Measurements from ENCODE around the gene ACTR10. TPM values are rescaled to one million over a fixed set of nuclear protein-coding genes. Genes with fewer than 3 reads are reported as not detected.

ACTR10 gene
- total RNA-seq, 1 donor: 11.6 TPM

- DNase-seq (ENCODE audit: low read depth in 2 of 3, low spot score in 2 of 3): no peak
These were observed 78.2 kb downstream of the ACTR10 start for GRCh38 chr14:58278177-58278576.

DNA sequence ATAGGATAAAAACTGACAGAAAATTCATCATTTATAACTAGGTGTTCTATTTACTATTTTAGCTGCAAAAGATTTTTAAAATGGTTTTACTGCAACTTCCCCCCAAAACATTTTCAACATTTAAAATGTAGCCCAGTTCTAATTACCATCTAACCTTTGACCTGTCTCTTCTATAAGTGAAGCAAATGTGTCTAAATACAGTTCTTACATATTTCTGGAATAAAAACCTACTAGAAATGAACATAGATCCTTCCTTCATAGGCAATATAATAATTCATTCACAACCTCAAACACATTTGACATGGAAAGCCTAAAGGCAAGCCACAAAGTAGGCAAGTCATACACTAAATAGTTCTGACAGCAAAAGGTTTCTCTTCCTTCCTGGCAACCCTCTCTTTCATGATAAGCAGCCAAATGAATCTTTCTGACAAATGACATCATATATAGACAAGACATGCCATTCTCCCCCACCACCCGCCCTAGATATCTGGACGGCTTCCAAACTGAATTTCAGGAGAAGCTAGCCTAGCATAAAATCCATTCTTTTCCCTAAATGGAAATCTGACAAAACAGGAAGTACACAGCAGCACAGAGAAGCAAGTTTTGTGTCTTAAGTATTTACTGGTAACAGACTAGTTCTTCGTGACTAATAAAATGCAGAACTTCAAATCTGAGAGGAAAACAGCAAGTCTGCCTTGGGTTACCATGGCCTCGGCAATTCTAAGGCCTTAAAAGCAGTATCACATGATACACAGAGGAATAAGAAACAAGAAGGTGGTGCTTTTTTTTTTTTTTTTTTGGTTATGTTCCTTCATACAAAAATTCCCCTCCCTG is 81.2 kb downstream of the ACTR10 start:
- peak; percentile 21 to 91 (median 83) for DNase-seq (ENCODE audit: low read depth in 2 of 3, low spot score in 2 of 3)

DNA sequence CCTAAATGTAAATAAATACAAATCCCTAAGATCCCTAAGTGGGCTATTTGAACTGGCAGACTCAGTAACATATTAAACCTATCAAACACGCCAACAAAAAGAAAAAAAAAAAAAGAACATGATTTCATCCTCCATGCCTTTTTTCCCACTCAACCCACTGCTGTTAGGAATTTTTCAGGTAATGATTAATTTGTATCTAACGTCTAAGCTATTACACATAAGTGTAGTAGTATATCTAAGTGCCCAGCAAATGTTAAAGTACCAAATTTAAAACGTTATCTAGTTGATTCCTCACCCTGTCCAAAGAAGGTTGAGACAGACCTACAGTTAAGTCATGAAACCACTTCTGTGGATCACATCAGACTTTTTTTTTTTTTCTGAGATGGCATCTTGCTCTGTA is 82.0 kb downstream of the ACTR10 start:
- no peak for DNase-seq (ENCODE audit: low read depth in 2 of 3, low spot score in 2 of 3)

DNA sequence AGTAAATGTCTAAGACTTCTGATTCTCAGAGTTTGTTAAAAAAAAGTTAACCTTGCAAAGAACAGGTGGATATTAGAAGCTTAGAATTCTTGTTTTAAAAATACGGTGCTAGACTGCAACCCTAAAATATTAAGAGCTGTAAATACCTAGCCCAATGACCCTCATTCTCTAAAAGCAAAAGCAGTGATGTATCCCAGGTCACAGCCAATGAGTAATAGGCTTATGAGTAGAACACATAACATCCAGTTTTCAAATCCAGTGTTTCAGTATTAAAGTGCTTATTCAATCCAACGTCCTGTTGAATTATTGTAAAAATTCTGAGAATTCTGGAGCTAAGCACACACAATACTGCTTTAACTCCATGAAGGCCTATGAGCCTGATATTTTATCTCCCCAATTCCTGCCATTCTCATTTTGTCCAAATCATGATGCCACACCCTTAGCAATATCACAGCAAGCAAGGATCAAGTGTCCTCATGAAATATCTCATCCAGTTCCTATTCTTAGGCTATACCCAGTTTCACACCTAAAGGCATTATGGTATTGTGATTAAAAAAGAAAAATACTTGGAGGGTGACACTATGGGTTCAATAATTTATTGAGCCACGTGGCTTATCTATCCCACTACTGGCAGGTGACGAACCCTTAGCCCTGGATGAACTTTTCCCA is 83.1 kb downstream of the ACTR10 start:
- DNase-seq (ENCODE audit: low read depth in 2 of 3, low spot score in 2 of 3): no peak

GRCh38 chr14:58283730-58284129 is 83.8 kb downstream of the ACTR10 start:
- no peak for DNase-seq (ENCODE audit: low read depth in 2 of 3, low spot score in 2 of 3)

GRCh38 chr14:58285132-58285531 is 85.2 kb downstream of the ACTR10 start:
- no peak for DNase-seq (ENCODE audit: low read depth in 2 of 3, low spot score in 2 of 3)

Small RNA genes lying within 50 kb of the gene (small RNA-seq; reads per million reads assigned to genes)
- gene RN7SL598P: not detected

Other genes starting within 250 kb of the ACTR10 start
- 1.1 TPM for gene ARMH4, start 47.9 kb upstream of the ACTR10 start, total RNA-seq
- gene PSMA3, start 44.7 kb downstream of the ACTR10 start, total RNA-seq: 39.3 TPM
- gene ARID4A, start 98.4 kb downstream of the ACTR10 start, total RNA-seq: 14.0 TPM
- gene TOMM20L, start 195.8 kb downstream of the ACTR10 start, total RNA-seq: 0.27 TPM
- gene TIMM9, start 227.4 kb downstream of the ACTR10 start, total RNA-seq: 17.2 TPM
- gene KIAA0586, start 227.6 kb downstream of the ACTR10 start, total RNA-seq: 12.1 TPM